ENCODE data around the gene SEMA4D. TPM values are rescaled to one million over a fixed set of nuclear protein-coding genes. Genes with fewer than 3 reads are reported as not detected.

The SEMA4D gene
- total and polyA plus RNA-seq, 2 of the 13 experiments (the other 11 are each of a cell fraction or from before 2014, with no cell fraction given), result 0.13 to 0.16 TPM

GRCh38 chr9:89465726-89466308 lies 32.1 kb downstream of the SEMA4D start (continued):
- TF ChIP-seq ZNF318 (CRISPR knock-in tag; IDR thresholded peaks at IDR 0.05) (no peak), ZNF264 (CRISPR knock-in tag; IDR thresholded peaks at IDR 0.05) (no peak), ISL2 (CRISPR knock-in tag; IDR thresholded peaks at IDR 0.05) (no peak), ZFP82 (CRISPR knock-in tag; IDR thresholded peaks at IDR 0.05; ENCODE audit: borderline replicate concordance) (no peak), ZBTB40 (IDR thresholded peaks at IDR 0.05) (no peak), ZBTB40 (CRISPR knock-in tag; IDR thresholded peaks at IDR 0.05) (no peak), RBAK (CRISPR knock-in tag; IDR thresholded peaks at IDR 0.05) (no peak), PCBP2 (optimal IDR thresholded peaks at IDR 0.05; ENCODE audit: low read depth, low read length, poor library complexity, severe bottlenecking) (no peak), MAZ (IDR thresholded peaks at IDR 0.05; ENCODE audit: borderline replicate concordance, low read depth, low read length) (no peak), MAZ (CRISPR knock-in tag; IDR thresholded peaks at IDR 0.05; ENCODE audit: low read depth) (no peak), CENPBD1 (CRISPR knock-in tag; IDR thresholded peaks at IDR 0.05; ENCODE audit: borderline replicate concordance, low read depth) (no peak)
